Measurements from ENCODE around the gene POU2AF1. TPM values are rescaled to one million over a fixed set of nuclear protein-coding genes. Genes with fewer than 3 reads are reported as not detected.

POU2AF1 gene
- total RNA-seq, 1 donor from 2014 or later, result not detected

DNA sequence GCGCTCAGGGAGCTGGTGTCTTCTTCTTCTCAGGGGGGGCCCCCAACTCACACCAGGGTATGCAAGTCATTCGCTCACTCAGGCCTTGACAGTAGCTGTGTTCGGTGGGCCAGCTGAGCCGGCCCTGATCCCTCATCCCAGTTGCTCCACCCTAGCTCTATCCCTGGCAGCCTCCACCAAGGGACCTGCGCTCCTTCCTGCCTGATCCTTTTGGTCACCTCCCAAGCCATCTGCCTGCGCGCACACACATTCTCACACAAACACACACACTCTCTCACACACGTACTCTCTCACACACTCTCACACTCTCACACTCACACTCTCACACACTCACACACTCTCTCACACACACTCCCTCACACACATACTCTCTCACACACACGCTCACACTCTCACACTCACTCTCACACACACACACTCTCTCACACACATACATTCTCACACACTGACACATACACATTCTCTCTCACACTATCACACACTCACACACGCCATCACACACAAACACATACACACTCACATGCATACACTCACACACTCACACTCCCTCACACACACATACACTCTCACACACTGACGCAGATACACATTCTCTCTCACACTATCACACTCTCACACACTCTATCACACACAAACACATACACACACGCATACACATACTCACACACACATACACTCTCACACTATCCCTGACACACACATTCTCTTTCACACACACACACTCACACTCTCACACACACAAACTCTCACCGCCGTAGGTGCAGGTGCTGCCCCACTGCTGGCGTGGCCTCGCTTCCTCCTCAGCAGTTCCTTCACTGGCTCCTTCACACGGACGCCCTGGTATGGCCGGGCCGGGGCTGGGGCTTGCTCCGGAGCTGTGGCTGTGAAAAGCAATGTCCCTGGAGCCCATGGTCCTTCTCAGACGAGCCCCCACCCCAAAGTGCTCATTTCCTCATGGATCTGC lies 20.8 kb downstream of the POU2AF1 start:
- Mint-ChIP-seq H3K4me3 (ENCODE audit: unreplicated experiment) (no peak overlapping the region), H3K36me3 (ENCODE audit: unreplicated experiment) (no peaks in the 10 kb centered on the region), H3K4me1 (ENCODE audit: unreplicated experiment) (no peaks in the 10 kb centered on the region), H3K27me3 (ENCODE audit: unreplicated experiment) (no peaks in the 10 kb centered on the region), H3K27ac (ENCODE audit: unreplicated experiment) (no peak overlapping the region), H3K9me3 (ENCODE audit: unreplicated experiment) (no peaks in the 10 kb centered on the region)
- DNase-seq (ENCODE audit: extremely low spot score, unreplicated experiment), result no peak
- TF ChIP-seq, protein P1, sequence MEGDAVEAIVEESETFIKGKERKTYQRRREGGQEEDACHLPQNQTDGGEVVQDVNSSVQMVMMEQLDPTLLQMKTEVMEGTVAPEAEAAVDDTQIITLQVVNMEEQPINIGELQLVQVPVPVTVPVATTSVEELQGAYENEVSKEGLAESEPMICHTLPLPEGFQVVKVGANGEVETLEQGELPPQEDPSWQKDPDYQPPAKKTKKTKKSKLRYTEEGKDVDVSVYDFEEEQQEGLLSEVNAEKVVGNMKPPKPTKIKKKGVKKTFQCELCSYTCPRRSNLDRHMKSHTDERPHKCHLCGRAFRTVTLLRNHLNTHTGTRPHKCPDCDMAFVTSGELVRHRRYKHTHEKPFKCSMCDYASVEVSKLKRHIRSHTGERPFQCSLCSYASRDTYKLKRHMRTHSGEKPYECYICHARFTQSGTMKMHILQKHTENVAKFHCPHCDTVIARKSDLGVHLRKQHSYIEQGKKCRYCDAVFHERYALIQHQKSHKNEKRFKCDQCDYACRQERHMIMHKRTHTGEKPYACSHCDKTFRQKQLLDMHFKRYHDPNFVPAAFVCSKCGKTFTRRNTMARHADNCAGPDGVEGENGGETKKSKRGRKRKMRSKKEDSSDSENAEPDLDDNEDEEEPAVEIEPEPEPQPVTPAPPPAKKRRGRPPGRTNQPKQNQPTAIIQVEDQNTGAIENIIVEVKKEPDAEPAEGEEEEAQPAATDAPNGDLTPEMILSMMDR (IDR thresholded peaks at IDR 0.05), result no peak

DNA sequence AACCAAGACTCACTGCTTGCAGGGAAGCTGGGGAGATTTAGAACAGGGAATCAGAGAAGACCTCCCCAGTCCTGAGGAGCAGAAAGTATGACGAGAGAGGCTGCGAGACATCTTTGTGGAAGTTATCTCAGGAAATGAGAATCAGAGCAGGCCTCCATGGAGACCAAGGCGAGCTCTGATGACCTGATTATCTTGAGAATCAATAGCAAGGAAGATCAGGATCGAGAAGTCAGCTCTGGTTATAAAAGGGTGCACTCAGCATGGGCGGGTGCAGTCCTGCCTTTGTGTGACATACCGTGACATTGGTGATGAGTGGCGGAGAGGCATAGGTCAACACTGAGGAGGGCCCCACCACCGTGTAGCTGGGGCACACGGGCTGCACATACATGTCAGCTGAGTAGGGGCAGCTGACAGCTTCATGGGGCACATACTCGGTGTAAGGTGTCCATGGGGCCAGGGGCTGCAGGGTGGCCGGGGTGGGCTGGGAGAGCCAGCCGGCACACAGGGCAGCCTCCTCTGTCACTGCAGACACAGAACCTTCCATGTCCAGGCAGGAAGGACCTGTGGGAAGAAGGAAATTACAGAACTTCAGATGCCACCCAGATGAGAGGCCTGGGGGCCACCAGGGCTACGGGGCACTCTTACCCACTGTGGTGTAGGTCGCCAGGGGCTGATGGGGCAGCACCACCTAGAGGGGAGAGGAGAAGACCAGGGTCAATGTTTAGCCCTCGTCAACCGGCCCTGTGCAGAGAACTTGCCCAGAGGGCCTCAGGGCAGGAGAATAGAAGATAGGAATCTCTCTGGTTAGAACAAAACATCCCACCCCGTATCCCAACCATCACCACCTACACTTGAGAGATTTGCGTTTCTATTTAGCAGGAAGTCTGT lies 21.7 kb downstream of the POU2AF1 start:
- H3K27ac Mint-ChIP-seq (ENCODE audit: unreplicated experiment), result no peak overlapping the region
- no peak overlapping the region for H3K4me3 Mint-ChIP-seq (ENCODE audit: unreplicated experiment)
- H3K9me3 Mint-ChIP-seq (ENCODE audit: unreplicated experiment), result no peaks in the 10 kb centered on the region
- no peak for DNase-seq (ENCODE audit: extremely low spot score, unreplicated experiment)
- TF ChIP-seq, protein P1 (IDR thresholded peaks at IDR 0.05), result no peak
- no peaks in the 10 kb centered on the region for H3K4me1 Mint-ChIP-seq (ENCODE audit: unreplicated experiment)
- H3K27me3 Mint-ChIP-seq (ENCODE audit: unreplicated experiment), result no peaks in the 10 kb centered on the region
- no peaks in the 10 kb centered on the region for H3K36me3 Mint-ChIP-seq (ENCODE audit: unreplicated experiment)

DNA sequence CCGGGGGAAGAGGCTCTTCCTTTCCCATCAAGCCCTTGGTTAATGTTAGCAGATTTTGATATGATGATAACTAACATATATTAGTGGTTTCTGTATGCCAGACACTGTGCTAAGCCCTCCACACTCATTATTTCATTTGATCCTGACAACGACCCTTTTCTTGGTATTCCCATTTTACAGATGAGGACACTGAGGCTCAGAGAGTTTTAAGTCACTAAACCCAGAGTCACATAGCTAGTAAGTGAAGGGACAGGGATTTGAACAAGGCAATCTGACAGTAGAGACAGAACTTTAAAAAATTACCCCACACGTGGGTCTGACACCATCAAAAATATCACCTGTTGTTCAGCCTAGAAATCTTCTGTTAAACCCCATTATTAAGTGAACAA lies 22.4 kb downstream of the POU2AF1 start:
- no peak overlapping the region for H3K27ac Mint-ChIP-seq (ENCODE audit: unreplicated experiment)
- no peak for DNase-seq (ENCODE audit: extremely low spot score, unreplicated experiment)
- H3K4me3 Mint-ChIP-seq (ENCODE audit: unreplicated experiment), result no peak overlapping the region
- H3K4me1 Mint-ChIP-seq (ENCODE audit: unreplicated experiment), result no peaks in the 10 kb centered on the region
- no peaks in the 10 kb centered on the region for H3K9me3 Mint-ChIP-seq (ENCODE audit: unreplicated experiment)
- TF ChIP-seq, protein P1 (IDR thresholded peaks at IDR 0.05), result no peak
- H3K27me3 Mint-ChIP-seq (ENCODE audit: unreplicated experiment), result no peaks in the 10 kb centered on the region
- no peaks in the 10 kb centered on the region for H3K36me3 Mint-ChIP-seq (ENCODE audit: unreplicated experiment)

DNA sequence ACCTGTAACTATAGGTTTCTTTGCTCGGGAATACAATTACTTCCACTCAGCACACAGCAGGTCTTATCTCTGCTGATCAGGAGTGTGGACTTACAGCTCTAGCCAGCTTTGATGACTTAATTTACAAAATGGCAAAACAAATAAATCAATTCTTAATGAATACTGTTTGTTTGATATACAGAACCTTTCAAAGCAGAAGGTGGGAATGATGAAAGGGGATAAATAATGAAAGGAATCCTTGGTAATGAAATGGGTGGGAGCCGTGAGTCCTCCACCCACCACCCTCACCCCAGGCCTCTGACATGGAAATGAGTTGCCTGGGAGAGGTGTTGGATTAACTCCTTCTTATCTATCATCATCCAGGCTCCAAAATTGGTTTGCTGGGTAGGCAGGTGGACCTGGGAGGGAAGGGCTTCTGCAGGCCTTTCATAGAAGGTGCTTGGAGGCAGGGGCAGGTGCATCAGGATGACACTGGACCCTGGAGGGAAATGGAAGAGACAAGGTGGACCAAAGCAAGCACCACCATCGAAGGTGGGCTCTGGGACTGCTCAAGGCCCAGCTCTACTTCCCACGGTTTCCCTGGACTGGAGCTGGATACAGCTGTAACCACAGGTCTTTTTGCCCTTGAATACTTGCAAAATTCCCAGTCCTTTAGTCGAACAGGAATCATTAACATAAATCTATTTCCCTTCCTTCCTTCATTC lies 23.0 kb downstream of the POU2AF1 start:
- no peaks in the 10 kb centered on the region for H3K9me3 Mint-ChIP-seq (ENCODE audit: unreplicated experiment)
- DNase-seq (ENCODE audit: extremely low spot score, unreplicated experiment), result no peak
- H3K27me3 Mint-ChIP-seq (ENCODE audit: unreplicated experiment), result peaks cover 2% of the 10 kb centered on the region
- no peaks in the 10 kb centered on the region for H3K36me3 Mint-ChIP-seq (ENCODE audit: unreplicated experiment)
- H3K4me1 Mint-ChIP-seq (ENCODE audit: unreplicated experiment), result no peaks in the 10 kb centered on the region
- H3K4me3 Mint-ChIP-seq (ENCODE audit: unreplicated experiment), result no peak overlapping the region
- TF ChIP-seq, protein P1 (IDR thresholded peaks at IDR 0.05), result no peak
- no peak overlapping the region for H3K27ac Mint-ChIP-seq (ENCODE audit: unreplicated experiment)
